ENCODE data around the gene IFT122.

The IFT122 gene

DNA sequence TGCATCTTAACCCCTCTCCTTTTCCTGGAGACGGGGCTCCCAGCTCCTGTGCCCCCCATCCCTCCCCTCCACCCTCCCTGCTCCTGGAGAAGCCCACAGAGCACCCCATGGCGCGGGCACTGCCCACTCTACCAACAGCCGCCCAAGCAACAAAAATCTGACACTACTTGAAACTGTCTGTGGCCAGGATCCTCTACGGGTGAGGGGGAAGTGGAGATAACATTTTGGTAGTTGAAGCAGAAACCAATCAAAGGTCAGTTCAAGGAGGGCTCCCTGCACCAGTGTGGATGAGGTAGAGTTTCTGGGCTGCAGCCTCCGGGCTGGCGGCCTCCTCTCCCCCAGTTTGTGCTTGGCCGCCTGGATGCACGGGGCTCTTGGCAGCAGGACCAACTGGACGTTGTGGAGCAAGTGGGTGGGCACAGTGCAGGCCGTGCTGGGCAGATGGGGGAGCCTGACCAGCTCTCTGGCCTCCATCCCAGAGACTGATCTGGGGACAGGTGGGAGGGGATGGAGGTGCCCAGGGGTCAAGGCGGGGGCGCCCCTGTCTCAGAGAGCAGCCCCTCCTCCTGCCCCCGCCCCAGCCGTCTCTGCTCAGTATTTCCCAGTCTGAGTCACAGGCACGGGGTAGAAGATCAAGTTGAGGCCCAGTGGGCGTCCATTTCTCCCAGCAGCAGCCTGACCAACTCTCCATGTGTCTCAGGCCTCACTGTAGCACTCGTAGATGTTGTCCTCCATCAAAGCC lies 115.8 kb downstream of the IFT122 start:
- DNase-seq (ENCODE audit: low read depth in 2 of 3, low spot score in 2 of 3) = no peak

DNA sequence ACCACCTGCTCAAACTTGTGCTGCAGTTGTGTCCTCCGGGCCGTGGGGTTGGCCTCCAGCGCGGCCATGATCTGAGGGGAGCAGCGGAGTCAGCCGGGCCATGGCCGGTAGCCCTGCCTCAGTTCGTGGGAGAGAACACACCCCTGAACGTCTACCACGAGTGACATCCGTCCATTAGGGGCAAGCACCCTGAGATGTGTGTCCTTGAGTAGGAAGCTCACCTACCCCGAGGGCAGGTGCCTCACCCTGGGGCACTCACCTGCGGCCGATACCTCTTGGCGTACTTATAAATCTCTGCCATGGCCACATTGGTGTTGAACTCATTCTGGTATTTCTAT lies 116.3 kb downstream of the IFT122 start:
- DNase-seq (ENCODE audit: low read depth in 2 of 3, low spot score in 2 of 3) = no peak

DNA sequence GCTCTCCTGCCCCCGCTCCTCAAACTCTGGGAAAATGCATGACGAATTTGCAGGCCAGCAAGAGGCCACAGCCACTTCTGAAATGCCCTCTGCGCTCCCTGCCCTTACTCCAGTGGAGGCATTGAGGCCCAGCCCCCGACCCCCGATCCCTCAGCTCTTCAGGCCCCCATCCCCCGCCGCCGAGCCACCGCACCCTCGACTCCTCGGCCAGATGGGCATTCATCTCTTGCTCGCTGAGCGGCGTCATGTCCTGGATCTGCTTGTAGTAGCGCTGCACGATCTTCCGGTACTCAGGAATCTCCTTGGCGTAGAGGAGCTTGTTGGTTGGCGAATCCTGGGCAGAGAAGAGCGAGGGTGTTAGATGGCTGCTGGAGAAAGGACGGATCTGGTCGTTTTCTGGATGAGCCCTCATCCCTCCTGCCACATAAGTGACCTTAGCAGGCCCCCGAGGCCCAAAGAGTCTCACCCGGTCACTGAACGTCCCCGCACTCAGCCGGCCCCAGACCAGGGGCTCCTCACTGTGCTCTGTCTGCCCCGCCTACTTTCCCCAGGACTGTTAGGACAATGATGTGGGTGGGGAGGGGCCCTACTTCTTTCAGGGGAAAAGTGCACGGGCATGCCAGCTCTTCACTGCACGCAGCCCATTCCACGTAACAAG lies 117.0 kb downstream of the IFT122 start:
- DNase-seq (ENCODE audit: low read depth in 2 of 3, low spot score in 2 of 3) = no peak

DNA sequence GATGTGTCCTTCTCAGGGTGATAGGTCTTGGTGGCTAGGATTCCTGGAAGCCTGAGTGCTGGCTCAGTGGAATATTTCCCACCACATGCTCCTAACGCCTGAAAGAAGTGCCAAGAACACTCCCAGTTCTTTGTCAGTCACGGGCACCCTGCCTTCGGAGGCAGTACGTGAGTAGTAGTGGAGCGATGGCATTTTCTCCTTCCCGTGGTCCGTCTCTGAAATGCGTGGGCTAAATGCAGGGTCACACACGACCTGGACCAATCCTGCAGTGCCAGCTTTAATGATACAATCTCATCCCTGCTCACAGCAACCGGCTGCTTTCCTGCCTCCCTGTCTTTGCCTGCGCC lies 117.5 kb downstream of the IFT122 start:
- no peak for DNase-seq (ENCODE audit: low read depth in 2 of 3, low spot score in 2 of 3)

DNA sequence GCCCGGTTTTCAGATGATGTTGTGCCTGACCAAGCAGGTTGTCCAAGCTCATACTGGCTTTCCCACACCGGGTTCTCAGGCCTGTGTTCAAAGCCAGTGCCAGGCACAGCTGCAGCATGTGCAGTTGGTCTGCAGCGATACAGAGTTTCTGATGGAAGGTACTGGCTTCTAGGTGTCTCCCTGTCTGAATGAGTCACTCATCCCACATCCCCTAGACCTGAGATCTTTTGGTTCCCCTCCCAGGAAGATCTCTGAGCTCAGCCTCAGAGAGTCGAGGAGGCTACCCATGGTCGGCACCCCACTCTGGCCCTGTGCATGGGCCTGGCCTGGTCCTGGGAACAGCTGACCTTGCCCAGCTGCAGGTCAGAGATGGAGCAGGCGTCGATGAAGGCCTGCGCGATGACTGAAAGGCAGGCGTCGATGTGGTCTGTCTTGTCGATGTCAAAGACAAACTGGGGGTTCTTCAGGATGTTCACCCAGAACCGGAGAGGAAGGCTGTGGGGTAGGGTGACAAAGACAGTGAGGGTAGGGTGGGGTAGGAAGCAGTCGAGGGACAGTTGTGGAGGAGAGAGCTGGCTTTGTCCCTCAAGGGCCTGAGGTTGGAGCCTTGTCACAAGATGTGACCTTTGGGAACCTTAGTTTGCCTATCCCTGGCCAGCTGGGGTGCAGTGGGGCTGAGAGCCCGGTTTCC lies 118.2 kb downstream of the IFT122 start:
- no peak for DNase-seq (ENCODE audit: low read depth in 2 of 3, low spot score in 2 of 3)

DNA sequence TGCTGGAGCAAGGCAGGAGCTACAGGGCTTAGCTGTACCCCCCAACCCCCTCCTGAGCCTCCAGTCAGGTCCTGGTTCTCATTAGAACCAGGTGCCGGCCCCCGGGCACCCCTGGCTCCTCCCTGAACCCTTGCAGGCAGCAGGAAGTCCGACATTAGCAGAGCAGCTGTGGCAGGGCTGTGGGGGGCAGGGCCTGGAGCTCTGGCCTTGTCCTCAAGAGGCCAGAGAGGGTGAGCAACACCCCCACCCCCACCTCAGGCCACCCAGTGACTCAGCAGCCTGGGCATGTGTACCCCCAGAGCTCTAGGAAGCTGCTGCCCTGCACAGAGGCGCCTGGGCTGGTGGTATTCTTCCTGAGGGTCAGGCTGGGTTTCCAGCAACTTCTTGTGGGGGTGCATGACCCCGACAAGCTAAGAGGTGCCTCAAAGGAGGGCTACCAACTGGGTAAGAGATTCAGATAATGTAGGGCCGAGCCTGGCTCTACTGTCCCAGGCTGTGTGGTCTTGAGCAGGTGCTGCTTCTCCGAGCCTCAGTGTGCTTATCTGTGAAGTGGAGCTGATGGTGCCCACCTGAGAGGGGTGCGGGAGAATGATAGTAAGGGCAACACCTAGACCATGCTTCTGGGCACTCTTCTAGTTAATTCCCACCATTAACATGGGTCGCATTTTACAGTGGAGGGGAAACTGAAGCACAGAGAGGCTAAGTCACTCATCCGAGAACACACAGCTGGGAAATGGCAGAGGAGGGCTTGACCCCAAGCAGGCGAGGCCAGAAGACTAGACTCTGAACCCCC lies 118.9 kb downstream of the IFT122 start:
- DNase-seq (ENCODE audit: low read depth in 2 of 3, low spot score in 2 of 3) = no peak

DNA sequence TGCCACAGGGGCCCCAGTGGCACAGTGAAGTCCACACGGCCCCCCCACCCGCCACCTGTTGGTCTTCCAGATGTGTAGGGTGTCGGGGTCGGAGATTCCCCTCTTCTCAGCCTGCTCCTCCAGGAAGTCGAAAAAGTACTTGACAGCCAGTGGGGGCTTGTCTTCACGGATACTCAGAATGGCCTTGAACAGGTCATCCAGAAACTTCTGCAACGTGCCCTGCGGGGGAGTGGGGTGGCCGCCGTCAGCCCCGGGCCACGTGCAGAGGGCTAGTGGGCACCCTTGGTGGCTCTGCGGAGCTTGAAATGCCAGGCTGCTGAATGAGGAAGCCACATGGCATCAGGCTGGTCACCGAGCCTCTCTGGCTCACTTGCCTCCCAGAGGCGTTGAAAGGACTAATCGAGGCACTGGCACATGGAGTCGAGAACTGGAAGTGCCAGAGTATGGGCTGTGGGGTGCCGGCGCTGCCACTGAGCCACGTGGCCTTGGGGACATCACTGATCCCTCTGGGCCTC lies 119.6 kb downstream of the IFT122 start:
- no peak for DNase-seq (ENCODE audit: low read depth in 2 of 3, low spot score in 2 of 3)

DNA sequence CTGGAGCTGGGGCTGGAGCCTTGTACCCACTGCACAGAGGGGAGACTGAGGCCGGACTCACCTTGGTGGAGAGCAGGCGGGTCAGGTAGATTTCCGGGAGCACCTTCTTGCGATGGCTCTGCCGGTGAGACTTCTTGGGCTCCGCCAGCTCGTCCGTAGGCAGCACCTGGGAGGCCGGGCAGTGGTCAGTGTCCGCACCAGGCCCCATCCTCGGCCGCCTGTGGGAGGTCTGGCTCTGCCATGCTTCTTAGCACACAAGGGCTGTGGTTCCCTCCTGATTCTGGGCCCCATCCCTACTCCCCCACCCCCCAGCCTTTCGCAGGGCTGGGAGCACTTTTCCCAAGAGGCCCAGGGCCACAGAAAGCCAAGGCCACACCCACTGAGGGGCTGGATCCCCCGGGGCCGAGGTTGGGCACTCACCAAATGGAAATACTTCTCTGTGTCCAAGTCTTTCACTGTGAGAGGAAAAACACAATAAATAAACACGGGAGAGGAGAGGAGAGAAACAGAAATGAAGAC lies 120.3 kb downstream of the IFT122 start:
- no peak for DNase-seq (ENCODE audit: low read depth in 2 of 3, low spot score in 2 of 3)

DNA sequence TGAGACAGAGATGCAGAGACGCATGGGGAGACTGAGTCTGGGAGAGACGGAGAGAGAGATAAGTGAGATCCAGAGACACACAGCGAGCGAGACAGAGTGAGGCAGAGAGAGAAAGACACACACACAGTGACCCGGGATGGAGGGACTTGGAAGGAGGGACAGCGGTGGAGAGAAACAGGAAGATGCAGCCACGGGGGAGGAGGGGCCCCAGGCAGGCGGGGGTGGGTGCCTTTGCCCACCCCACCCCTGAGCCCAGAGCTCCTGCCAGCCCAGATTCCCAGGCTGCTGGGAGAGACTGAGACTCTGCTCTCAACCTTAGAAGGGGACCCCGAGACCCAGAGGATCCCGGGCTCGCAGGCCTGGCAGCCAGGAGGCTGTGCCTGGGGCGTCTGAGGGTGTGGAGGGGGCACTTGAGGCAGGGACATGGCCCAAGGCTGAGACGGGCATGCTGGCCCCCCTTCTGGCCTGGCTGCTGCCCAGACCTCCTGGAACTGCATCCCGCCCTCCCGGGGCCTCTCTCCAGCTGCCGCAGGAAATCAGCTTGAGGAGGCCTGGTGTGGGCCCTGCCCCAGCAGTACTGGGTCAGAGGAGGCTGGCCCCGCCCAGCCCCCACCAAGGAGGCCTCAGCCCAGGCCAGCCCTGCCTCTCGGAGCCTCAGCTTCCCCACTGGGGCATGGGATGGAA lies 121.0 kb downstream of the IFT122 start:
- no peak for DNase-seq (ENCODE audit: low read depth in 2 of 3, low spot score in 2 of 3)

DNA sequence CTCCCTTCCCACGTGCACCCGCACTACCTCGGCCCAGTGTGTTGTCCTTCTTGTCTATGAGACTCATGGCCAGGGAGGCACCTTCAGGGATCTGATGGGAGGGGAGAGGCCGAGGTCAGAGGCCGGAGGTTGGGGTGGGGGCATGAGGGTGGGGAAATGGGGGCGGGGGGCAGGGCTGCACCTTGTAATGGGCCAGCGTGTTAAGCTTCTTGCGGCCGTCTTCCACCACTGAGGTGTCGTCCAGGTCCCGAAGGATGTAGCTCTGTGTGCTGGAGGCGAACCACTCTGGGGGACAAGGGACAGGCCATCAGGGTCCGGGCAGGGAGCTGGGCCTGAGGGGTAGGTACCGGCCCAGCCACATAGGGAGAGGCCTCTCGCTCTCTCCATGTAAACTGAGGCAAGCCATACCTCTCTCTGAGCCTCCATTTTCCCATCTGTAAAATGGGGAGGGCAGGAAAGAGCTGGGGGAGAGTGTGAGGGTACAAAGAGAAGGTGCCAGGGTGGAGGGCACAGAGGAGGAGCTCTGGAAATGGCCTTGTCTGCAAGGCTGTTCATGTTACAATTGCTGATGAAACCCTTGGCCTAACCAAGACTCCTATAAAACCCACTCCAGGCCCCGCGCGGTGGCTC lies 121.7 kb downstream of the IFT122 start:
- no peak for DNase-seq (ENCODE audit: low read depth in 2 of 3, low spot score in 2 of 3)

DNA sequence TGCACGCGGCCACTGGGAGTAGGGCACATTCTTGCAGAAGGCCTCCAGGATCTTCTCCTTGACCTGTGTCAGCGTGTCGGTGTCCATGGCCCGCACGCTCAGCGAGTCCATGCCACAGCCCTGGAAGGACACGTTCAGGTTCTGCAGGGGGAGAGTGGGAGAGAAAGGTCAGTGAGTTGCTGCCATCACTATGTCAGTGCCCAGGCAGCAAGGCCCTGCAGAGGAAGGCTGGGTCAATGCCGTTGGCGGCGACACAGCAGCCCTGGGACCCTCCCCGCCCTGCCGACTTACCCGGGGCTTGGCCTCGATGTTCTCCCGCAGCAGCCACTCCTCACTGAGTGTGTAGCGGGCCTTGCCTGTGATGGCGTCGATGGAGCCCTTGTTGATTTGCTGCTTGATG lies 122.8 kb downstream of the IFT122 start:
- no peak for DNase-seq (ENCODE audit: low read depth in 2 of 3, low spot score in 2 of 3)

DNA sequence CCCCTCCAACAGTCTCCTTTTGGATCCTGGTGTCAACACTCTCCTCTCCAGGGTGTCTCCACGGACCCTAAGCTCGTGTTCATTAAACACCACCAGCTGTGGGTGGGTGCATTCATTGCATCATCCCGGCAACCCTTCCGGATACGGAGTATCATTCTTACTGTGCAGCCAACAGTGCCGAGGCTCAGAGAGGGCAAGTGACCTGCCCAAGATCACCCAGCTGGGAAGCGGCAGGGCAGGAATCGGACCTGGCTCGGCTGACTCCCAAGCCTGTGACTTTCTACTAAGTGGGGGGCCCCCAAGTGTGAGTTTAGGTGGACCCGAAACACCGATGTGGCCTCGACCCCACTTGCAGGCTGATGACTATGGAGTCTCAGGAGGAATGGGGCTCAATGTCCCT lies 123.3 kb downstream of the IFT122 start:
- DNase-seq (ENCODE audit: low read depth in 2 of 3, low spot score in 2 of 3) = no peak

DNA sequence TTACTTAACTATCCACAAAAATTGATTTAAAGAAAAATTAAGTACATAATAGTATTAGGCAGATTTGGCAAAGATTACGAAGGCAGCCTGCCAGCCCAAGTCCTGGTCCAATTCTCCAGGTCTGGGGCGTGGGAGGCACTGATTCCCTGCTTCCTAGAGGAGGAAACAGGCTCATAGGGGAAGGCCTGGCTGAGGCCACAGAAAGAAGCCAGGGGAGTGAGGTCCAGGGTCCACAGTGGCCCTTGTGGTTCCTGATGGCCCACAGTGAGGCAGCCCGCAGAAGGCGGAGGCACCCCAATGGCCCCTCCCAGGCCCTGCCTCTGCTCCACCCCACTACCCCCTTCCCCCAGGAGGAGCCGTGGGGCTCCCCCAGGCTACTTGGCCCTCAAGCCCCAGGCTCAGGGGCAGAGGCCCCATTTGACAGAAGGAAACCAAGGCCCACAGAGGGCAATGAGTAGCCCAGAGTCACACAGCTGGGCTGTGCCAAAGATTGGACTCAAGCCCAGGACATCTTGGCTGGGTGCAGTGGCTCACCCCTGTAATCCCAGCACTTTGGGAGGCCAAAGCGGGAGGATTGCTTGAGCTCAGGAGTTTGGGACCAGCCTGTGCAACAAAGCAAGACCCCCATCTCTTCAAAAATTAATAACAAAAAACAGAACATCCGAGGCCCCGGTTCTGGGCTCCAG lies 124.0 kb downstream of the IFT122 start:
- no peak for DNase-seq (ENCODE audit: low read depth in 2 of 3, low spot score in 2 of 3)

DNA sequence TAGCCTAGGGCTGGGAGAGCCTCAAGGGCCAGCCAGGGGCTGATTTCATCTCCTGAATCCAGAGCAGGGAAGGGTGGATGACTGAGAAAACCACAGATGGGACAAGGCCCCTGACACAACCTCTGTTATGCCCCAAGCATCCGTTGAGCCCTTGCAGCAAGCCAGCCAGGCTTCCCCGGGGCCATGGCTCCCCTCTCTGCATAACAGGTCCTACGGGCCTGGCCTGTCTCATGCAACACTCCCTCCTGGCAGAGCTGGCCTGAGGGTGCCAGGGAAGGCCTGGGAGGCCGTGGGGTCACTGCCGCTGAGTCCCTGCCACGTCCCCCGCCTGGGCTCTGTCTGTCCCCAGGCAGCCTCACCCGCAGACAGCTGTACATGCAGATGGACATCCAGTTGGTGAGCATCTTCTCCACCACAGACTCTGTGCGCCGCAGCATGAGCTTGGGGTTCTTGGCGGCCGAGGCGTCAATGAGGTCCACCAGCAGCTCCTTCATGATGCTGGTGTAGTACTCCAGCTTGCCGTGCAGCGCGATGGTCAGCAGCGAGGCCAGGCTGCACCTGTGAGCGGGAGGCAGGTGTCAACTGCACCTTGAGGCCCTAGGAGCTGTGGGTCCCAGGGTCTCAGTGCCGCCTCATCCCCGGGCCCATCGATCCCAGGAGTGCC lies 125.1 kb downstream of the IFT122 start:
- DNase-seq (ENCODE audit: low read depth in 2 of 3, low spot score in 2 of 3) = no peak

DNA sequence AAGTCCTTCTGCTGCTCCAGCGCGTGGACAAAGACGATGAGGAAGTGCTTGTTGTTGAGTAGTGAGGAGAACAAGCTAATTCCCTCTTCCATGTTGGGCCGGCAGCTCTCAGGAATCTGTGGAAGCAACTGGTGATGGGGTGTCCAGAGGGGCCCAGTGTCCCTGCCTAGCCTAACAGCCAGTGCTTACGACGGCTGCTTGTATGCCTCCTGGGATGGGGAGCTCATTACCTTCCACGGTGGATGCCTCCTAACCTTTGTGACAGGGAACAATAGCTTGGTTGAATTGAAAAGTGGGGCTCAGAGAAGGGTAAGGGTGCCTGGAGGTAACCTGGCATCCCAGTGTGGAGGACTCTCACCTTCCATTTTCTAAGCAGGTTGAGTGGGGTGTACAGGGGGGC lies 125.9 kb downstream of the IFT122 start:
- no peak for DNase-seq (ENCODE audit: low read depth in 2 of 3, low spot score in 2 of 3)

DNA sequence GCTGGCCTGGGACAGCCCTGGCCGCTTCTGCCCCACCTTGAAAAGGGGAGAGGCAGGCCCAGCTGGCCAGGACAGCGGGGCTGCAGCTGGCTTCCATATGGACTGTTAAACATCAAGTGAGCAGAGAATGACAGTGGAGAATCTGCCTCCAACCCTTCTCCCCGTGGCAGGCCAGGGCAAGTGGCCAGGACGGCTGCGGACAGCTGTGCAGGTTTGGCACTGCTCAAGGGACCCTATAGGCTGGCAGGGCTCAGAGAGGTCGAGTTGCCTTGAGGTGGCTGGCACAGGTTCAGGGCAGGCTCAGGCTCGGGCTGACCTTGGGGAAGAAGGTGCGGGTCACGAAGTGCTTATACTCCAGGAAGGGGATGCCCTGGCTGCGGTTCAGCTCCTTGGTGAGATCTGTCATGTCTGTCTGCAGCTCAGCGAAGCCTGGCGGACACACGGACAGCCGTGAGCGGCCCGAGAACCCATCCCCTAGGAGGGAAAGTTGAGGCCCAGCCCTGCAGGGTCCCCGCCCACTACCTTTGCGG lies 127.2 kb downstream of the IFT122 start:
- DNase-seq (ENCODE audit: low read depth in 2 of 3, low spot score in 2 of 3) = no peak

DNA sequence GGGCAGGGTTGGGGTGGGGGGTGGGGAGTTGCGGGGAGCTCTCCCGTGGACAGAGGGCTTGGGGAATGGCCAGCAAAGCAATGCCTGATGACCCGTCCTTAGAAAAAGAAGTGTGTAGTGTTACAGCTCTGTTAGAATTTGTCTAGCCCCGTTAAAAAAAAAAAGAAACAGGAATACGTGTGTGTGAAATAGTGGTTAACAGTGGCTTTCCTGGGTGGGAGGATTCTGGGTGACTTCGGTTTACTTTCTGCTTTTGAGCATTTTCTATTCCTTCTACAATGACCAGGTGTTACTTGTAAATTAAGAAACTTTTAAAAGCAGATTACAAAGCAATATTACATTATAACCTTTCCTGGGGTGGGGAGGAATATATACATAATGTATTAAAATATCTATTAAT lies 127.9 kb downstream of the IFT122 start:
- no peak for DNase-seq (ENCODE audit: low read depth in 2 of 3, low spot score in 2 of 3)

DNA sequence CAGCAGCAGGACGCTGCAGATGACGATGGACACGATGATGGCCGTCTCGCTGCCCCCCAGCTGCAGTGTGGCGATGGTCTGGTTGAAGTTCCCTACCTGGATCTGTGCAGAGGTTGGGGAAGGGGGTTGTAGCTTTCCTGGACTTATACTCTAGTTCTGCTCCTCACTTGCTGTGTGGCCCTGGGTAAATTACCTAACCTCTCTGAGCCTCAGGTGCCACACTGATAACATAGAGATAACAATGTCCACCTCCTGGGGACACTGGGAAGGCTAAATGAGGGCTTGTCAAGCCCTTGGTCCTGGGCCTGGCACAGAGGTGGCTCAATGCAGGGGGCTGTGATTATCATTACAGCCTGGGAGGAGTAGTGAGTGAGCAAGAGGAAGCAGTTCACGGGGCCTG lies 129.8 kb downstream of the IFT122 start:
- no peak for DNase-seq (ENCODE audit: low read depth in 2 of 3, low spot score in 2 of 3)
